ENCODE results near the gene PPHLN1.

DNA sequence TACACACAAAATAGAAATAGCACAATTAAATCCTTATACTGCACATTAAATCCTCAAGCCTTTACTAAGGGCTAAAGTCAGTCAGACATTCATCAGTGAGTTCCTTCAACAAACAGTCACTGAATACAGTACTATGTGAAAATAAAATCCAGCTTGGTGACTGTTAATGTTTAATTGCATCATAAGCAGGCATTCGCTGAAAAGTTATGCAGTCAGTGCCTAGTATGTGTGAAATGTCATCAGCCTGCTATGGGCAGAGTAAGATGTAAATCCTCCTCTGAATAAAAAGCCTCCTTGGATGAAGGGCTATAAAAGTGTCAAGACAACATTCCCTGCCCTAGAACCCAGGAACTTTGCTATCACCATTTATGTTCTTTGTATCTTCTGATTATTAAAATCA is 147.2 kb downstream of the PPHLN1 start:
- TF ChIP-seq, protein P1, sequence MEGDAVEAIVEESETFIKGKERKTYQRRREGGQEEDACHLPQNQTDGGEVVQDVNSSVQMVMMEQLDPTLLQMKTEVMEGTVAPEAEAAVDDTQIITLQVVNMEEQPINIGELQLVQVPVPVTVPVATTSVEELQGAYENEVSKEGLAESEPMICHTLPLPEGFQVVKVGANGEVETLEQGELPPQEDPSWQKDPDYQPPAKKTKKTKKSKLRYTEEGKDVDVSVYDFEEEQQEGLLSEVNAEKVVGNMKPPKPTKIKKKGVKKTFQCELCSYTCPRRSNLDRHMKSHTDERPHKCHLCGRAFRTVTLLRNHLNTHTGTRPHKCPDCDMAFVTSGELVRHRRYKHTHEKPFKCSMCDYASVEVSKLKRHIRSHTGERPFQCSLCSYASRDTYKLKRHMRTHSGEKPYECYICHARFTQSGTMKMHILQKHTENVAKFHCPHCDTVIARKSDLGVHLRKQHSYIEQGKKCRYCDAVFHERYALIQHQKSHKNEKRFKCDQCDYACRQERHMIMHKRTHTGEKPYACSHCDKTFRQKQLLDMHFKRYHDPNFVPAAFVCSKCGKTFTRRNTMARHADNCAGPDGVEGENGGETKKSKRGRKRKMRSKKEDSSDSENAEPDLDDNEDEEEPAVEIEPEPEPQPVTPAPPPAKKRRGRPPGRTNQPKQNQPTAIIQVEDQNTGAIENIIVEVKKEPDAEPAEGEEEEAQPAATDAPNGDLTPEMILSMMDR (IDR thresholded peaks at IDR 0.05 in 4 of 5, conservative IDR thresholded peaks at IDR 0.05 in 1 of 5), result no peak
- TF ChIP-seq POLR2A (IDR thresholded peaks at IDR 0.05), result no peak

Measured in gastrocnemius medialis (tissue), 4 donors.